Measurements from ENCODE around the gene ACACB.

Gene ACACB

DNA sequence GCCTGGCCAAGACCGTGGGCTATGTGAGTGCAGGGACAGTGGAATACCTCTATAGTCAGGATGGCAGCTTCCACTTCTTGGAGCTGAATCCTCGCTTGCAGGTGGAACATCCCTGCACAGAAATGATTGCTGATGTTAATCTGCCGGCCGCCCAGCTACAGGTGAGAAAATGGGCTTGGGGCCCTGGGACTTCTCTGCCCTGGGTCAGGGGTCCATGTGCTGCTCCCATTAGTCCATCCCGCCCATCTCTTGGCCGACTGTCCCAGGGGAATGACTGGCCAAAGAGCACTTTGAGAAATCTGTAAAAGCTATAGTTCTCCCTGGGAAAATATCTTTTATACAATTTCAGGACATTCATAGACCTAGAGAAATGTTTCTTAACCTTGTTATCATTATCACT lies 63.5 kb downstream of the ACACB start:
- DNase-seq = no peak

- DNase-seq = no peak
These were observed 65.9 kb downstream of the ACACB start for GRCh38 chr12:109182041-109182839.

DNA sequence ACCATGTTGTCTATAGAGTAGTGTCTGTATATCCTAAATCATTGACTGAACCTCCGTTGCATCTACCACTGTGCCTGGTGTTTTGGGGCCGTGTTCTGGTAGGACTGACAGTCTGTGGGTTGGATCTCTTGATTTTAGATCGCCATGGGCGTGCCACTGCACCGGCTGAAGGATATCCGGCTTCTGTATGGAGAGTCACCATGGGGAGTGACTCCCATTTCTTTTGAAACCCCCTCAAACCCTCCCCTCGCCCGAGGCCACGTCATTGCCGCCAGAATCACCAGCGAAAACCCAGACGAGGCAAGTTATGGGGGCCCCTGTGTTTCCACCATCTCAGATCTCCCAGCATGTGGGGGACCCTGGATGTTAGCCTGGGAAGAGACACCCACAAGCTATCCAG lies 69.1 kb downstream of the ACACB start:
- DNase-seq = no peak

- no peak for DNase-seq
These were observed 70.7 kb downstream of the ACACB start for GRCh38 chr12:109186993-109187653.

DNA sequence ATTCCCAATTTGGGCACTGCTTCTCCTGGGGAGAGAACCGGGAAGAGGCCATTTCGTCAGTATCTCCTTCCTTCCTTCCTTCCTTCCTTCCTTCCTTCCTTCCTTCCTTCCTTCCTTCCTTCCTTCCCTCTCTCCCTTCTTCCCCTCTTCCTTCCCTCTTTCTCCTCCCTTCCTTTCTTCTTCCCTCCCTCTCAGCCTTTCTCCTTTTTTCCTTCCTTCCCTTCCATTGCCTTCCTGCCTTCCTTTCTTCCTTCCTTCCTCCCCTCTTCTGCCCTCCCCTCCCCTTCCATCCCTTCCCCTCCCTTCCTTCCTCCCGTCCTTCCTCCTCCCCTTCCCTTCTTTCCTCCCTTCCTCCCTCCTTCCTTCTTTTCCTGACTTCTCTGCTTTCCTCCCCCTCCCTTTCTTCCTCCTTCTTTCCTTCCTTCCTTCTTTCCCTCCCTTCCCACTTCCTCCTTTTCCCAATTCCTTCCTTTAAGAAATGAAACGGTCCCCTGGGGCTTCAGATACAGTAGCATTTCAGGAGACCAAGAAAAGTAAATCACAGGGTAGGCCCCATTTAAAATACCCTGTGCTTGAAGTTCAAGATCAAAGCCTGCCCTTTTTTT lies 71.8 kb downstream of the ACACB start:
- DNase-seq = no peak

DNA sequence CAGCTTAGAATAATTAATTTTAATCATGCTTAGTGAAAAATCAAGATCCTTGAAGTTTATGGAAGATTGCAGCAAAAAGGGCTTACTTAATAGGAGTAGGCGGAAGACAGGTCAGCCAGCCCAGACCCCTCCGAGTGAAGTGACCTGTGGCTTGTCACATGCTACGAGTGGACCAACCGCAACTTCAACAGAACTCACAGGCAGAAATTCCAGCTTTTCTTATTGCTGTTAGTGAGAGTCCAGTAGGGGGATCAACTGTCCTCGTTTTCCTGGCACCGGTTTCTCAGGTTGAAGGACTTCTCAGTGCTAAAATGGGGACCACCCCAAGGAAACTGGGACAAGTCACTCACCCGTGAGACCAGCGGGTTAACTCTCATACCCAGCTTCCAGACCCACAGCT lies 72.9 kb downstream of the ACACB start:
- DNase-seq = no peak

DNA sequence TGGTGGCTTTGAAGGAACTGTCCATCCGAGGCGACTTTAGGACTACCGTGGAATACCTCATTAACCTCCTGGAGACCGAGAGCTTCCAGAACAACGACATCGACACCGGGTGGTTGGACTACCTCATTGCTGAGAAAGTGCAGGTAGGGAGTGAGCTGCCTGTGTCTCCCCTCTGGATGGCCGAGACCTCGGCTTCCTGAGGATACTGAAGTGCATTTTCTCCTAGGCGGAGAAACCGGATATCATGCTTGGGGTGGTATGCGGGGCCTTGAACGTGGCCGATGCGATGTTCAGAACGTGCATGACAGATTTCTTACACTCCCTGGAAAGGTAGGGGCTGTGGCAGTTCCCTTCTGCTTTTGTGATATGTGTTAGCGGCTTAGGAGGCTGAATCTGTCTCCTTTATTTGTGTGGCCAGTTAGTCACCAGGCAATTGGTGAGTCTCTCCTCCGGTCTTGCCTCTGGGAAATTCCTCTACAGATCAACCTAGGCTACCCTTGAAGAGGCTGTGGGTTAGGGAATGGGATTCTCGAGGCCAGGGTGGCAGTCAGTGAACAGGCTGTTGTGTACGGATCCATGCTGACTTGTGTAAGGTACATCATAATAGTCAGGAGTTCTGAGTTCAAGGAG lies 75.3 kb downstream of the ACACB start:
- DNase-seq = no peak

DNA sequence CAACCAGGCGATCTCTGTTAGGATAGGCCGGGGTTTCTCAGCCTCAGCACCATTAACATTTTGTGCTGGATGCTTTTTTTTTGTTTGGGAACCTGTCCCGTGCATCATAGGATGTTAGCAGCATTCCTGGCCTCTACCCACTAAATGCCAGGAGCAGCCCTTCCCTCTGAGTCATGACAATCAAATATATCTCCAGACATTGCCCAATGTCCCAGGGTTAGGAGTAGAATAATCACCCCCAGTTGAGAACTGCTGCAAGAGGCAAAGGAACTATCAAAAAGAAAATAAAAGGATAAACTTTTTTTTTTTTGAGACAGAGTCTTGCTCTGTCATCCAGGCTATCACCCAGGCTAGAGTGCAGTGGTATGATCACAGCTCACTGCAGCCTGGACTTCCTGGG lies 76.0 kb downstream of the ACACB start:
- DNase-seq = no peak

GRCh38 chr12:109193896-109194295 lies 77.5 kb downstream of the ACACB start:
- no peak for DNase-seq

DNA sequence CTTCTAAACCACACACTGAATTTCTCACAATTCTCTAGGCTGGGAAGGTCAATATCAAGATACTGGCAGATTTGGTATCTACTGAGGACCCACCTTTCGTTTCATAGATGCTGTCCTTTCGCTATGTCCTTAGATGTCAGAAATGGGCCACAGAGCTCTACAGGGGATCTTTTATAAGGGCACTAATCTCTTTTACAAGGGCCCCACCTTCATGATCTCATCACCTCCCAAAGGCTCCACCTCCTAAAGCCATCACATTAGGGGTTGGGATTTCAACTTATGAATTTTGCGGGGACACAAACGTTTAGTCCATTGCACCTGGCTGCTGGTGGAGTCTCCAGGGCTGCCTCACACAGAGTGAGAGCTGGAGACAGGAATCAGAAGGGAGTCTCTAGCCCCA lies 79.9 kb downstream of the ACACB start:
- DNase-seq = no peak

- DNase-seq = no peak
These were observed 80.9 kb downstream of the ACACB start for GRCh38 chr12:109197327-109197726.

DNA sequence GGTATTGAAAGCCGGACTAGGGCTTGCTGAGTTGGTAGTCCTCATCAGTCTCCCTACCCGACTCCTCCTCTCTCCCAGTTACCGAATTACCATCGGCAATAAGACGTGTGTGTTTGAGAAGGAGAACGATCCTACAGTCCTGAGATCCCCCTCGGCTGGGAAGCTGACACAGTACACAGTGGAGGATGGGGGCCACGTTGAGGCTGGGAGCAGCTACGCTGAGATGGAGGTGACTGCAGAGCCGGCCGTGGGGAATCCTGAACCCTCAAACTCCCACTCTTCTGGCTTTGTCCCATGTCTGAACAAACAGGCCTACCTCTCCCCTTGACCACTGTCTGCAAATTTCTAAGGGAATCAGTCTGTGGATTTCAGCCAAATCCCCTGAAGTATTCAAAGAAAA lies 82.9 kb downstream of the ACACB start:
- no peak for DNase-seq

DNA sequence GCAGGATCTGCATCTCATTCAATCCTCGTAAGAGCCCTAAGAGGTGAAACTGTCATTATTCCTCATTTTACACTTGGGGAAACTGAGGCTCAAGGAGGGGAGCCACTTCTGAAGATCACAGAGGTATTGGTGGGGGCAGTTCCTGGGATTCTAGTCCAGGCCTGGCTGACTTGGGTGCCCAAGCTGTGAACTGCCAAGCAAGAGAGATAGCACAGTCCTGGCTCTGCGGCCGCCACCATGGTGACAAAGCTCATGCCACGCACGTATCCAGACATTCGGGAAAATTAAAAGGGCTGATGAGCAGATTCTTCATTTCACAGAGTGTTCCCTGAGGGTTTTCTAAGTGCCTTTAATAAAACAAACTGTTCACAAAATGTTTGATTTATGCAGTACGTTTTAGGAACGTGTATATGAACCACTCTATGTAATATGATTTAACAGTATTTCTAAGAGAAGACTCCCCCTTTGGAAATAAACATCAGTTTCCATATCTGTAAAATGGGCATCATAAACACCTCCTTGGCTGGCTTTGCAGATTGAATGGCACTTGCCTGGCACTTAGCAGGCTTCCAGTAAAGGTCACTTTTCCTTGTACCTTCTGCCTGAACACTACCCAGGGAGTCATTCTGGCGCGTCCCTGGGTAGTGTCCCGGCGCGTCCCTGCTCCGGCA lies 84.6 kb downstream of the ACACB start:
- no peak for DNase-seq

GRCh38 chr12:109201496-109201885 lies 85.1 kb downstream of the ACACB start:
- DNase-seq = no peak

GRCh38 chr12:109202770-109203169 lies 86.4 kb downstream of the ACACB start:
- DNase-seq = no peak

DNA sequence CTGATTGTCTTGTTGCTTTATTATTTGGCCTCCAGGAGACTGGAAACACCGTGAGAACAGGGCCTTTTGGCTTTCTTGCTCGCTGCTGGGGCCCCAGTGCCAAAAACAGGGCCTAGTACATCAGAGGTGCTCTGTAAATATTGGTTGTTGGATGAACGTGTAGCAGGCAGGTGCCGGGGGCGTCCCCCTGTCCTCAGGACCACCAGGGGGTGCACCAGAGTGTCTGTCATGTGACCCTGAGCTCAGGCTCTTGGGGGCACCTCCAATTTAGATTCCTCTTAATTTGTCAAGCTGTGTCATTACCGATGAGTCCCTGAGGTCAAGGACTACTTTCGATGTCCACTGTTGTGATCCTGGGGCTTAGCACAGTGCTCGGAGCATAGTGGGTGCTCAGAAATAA lies 87.1 kb downstream of the ACACB start:
- no peak for DNase-seq

- DNase-seq = no peak
These were observed 92.7 kb downstream of the ACACB start for GRCh38 chr12:109209082-109209481.

- no peak for DNase-seq
These were observed 96.2 kb downstream of the ACACB start for GRCh38 chr12:109212460-109213115.

GRCh38 chr12:109214131-109214530 lies 97.7 kb downstream of the ACACB start:
- DNase-seq = no peak

DNA sequence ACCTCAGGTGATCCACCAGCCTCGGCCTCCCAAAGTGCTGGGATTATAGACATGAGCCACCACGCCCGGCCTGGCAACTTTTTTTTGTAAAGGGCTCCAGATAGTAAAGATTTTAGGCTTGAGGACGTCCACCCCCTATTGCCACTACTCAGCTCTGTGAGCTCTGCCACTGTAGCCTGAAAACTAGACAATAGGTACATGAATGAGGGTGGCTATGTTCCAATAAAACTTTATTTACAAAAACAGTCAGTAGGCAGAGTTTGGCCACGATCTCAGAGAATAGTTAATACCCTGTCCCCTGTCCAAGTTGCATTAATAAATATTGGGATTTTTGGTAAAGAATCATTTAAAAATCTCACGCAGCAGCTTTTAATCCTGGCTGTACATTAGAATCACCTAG lies 102.6 kb downstream of the ACACB start:
- DNase-seq = no peak

- no peak for DNase-seq
These were observed 103.6 kb downstream of the ACACB start for GRCh38 chr12:109219938-109220337.

DNA sequence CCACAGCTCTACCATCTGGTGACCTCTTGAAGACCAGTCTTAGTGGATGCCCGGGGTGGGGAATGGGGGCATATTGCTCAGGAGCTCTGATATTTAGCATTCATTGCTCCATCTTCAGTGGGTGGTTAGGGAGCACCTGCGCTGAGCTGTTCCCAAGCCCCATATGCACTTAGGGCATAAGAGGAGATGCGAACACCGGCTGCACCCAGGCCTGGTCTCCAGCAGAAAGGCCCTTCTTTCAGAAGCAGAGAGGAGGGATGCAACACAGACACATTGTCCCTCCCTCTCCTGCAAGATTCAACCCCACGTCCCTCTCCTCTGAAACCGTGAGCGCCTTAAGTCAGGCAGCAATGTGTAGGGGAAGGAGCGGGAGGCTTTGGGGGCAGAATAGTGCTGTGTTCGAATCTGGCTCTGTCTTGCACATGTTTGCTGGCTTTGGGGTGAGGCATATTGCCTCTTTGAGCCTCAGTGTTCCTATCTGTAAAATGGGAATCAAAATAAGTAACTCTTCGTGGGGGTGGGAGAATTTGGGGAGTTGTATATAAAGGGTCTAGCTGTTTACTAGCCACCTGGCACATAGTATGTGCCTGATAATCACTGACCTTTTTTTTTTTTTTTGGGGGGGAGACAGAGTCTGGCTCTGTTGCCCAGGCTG lies 105.0 kb downstream of the ACACB start:
- DNase-seq = no peak

Data from DMS 273 treated with DMSO at 0.1 percent for 48 hours (cell line).